Neural cell (in vitro differentiated cells): ENCODE measurements around the gene SLC6A16.

Experiments used
- CTCF ChIP-seq: fragments of 450-650 bp; IDR thresholded peaks from 2 replicates; pipeline ENCODE4 v1.5.1; 2014; ENCODE audit warnings: antibody characterized with exemption, mild to moderate bottlenecking, moderate library complexity; ENCODE audit not compliant: poor library complexity, severe bottlenecking
- EP300 ChIP-seq: fragments of 450-650 bp; conservative IDR thresholded peaks from 2 replicates; pipeline ENCODE4 v1.6.1; 2014; ENCODE audit warnings: antibody characterized with exemption, mild to moderate bottlenecking, moderate library complexity; ENCODE audit not compliant: poor library complexity, severe bottlenecking
- TF ChIP-seq, protein P1 (sequence below): IDR thresholded peaks from 2 replicates; pipeline ENCODE4 v1.6.1; 2012; ENCODE audit warnings: borderline replicate concordance

DNA sequence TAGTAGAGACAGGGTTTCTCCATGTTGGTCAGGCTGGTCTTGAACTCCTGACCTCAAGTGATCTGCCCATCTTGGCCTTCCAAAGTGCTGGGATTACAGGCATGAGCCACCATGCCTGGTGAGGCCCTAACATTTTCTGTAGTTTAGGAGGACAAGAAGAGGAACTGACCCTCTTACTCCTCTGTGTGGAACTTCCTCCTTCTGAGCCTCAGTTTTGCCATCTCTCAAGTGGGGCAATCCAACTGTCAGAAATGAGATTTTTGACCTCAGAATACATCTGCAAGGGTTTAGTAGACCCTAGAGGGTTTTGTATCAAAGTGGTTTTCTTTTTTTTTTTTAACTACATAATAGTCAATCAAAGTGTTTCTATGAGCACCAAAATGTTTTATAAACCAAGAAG is 41.1 kb upstream of the SLC6A16 start:
- TF ChIP-seq, protein P1, sequence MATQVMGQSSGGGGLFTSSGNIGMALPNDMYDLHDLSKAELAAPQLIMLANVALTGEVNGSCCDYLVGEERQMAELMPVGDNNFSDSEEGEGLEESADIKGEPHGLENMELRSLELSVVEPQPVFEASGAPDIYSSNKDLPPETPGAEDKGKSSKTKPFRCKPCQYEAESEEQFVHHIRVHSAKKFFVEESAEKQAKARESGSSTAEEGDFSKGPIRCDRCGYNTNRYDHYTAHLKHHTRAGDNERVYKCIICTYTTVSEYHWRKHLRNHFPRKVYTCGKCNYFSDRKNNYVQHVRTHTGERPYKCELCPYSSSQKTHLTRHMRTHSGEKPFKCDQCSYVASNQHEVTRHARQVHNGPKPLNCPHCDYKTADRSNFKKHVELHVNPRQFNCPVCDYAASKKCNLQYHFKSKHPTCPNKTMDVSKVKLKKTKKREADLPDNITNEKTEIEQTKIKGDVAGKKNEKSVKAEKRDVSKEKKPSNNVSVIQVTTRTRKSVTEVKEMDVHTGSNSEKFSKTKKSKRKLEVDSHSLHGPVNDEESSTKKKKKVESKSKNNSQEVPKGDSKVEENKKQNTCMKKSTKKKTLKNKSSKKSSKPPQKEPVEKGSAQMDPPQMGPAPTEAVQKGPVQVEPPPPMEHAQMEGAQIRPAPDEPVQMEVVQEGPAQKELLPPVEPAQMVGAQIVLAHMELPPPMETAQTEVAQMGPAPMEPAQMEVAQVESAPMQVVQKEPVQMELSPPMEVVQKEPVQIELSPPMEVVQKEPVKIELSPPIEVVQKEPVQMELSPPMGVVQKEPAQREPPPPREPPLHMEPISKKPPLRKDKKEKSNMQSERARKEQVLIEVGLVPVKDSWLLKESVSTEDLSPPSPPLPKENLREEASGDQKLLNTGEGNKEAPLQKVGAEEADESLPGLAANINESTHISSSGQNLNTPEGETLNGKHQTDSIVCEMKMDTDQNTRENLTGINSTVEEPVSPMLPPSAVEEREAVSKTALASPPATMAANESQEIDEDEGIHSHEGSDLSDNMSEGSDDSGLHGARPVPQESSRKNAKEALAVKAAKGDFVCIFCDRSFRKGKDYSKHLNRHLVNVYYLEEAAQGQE: no peak
- TF ChIP-seq CTCF (no peak), EP300 (no peak)
